Hepatocyte (in vitro differentiated cells): Measurements from ENCODE around the gene CHD1L. TPM values are rescaled to one million over a fixed set of nuclear protein-coding genes. Genes with fewer than 3 reads are reported as not detected.

ENCODE experiments used
- DNase-seq: peaks from one replicate; pipeline ENCODE4 v3.0.0-alpha.2; 2016; ENCODE audit warnings: low spot score
- H2AFZ ChIP-seq: fragments of 200-600 bp; sonication (generic); 2 replicates; pipeline ENCODE4 v1.6.0; 2016; ENCODE audit warnings: antibody characterized with exemption, mild to moderate bottlenecking
- H3K27ac ChIP-seq: fragments of 200-600 bp; sonication (generic); 2 replicates; pipeline ENCODE4 v1.5.1; 2016; ENCODE audit warnings: mild to moderate bottlenecking
- H3K27me3 ChIP-seq: fragments of 200-600 bp; sonication (generic); 2 replicates; pipeline ENCODE4 v1.6.1; 2016
- H3K36me3 ChIP-seq: fragments of 200-600 bp; sonication (generic); replicated peaks from 2 replicates; pipeline ENCODE4 v1.5.1; 2016; ENCODE audit warnings: low read depth; ENCODE audit not compliant: insufficient read depth
- H3K4me1 ChIP-seq: fragments of 200-600 bp; sonication (generic); 2 replicates; pipeline ENCODE4 v1.5.1; 2016; ENCODE audit warnings: mild to moderate bottlenecking, moderate library complexity; ENCODE audit not compliant: insufficient read depth
- H3K4me2 ChIP-seq: fragments of 200-600 bp; sonication (generic); 2 replicates; pipeline ENCODE4 v1.6.0; 2016
- H3K4me3 ChIP-seq: fragments of 200-600 bp; sonication (generic); 2 replicates; pipeline ENCODE4 v1.5.1; 2016; ENCODE audit warnings: mild to moderate bottlenecking
- H3K79me2 ChIP-seq: fragments of 200-600 bp; sonication (generic); 2 replicates; pipeline ENCODE4 v1.6.0; 2017; ENCODE audit warnings: mild to moderate bottlenecking
- H3K9me2 ChIP-seq: fragments of 200-600 bp; sonication (generic); replicated peaks from 2 replicates; pipeline ENCODE4 v1.6.0; 2017; ENCODE audit warnings: mild to moderate bottlenecking; ENCODE audit not compliant: insufficient read depth
- H3K9me3 ChIP-seq: fragments of 200-600 bp; sonication (generic); 2 replicates; pipeline ENCODE4 v1.5.1; 2016; ENCODE audit warnings: low read depth, mild to moderate bottlenecking
- H4K20me1 ChIP-seq: fragments of 200-600 bp; sonication (generic); 2 replicates; pipeline ENCODE4 v1.6.0; 2016; ENCODE audit warnings: mild to moderate bottlenecking; ENCODE audit not compliant: insufficient read depth, poor library complexity, severe bottlenecking
- EZH2 ChIP-seq: fragments of 200-600 bp; sonication (generic); IDR thresholded peaks from 2 replicates; pipeline ENCODE4 v1.6.1; 2016; ENCODE audit warnings: antibody characterized with exemption, mild to moderate bottlenecking, borderline replicate concordance
- EZH2phosphoT487 ChIP-seq: fragments of 200-600 bp; sonication (generic); IDR thresholded peaks from one replicate; pipeline ENCODE4 v1.6.1; 2018; ENCODE audit warnings: antibody characterized with exemption, mild to moderate bottlenecking, low read depth, moderate library complexity; ENCODE audit not compliant: unreplicated experiment, severe bottlenecking
- WGBS: methylation state at CpG from one replicate; pipeline ENCODE4 v1.1.6; 2016; ENCODE audit warnings: low lambda C conversion rate; ENCODE audit errors: missing lambda C conversion rate; 5-methylcytosine and 5-hydroxymethylcytosine counted together
- polyA plus RNA-seq: library from polyadenylated mRNA; unstranded; fragments of >200 nt; fragmentation: Nextera tagmentation; extraction: Ambion mirVana; gene quantifications from 2 replicates; pipeline ENCODE4 v1.2.1, GENCODE V29; 2016
- total RNA-seq: library from RNA; depleted of rRNA; stranded (reverse); fragments of >200 nt; gene quantifications from 2 replicates; pipeline ENCODE4 v1.2.3, GENCODE V29; 2014
- TF ChIP-seq, protein P1 (sequence below): fragments of 200-600 bp; sonication (generic); IDR thresholded peaks from 2 replicates; pipeline ENCODE4 v1.5.1; 2016; ENCODE audit warnings: antibody characterized with exemption, mild to moderate bottlenecking; ENCODE audit not compliant: poor library complexity

Gene CHD1L
- total and polyA plus RNA-seq, 2 experiments from 2014 or later, result 30.0 to 41.6 TPM

DNA sequence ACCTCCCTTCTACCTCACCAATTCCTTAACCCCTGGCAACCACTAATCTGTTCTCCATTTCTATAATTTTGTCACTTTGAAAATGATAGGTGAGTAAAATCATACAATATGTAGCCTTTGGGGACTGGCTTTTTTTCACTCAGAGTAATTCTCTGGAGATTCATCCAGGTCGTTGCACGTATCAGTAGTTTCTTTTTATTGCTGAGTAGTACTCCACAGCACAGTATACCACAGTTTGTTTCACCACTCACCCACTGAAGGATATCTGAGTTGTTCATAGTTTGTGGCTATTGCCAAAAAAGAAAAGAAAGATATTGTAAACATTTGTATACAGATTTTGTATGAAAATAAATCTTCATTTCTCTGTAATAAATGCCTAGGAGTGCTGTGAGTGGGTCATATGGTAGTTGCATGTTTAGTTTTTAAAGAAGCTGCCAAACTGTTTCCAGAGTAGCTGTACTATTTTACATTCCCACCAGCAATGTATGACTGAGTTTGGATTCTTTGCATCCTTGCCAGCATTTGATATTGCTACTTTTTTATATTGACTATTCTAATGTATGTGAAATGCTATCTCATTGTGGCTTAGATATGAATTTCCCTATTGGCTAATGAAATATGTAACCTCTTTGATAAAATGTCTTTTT is 3.7 kb downstream of the CHD1L start:
- Histone ChIP-seq H3K4me3 (no peak overlapping the region), H3K27me3 (no peaks in the 10 kb centered on the region), H3K4me2 (no peak overlapping the region), H3K79me2 (peaks cover 80% of the 10 kb centered on the region), H3K9me3 (no peaks in the 10 kb centered on the region), H3K9me2 (no peaks in the 10 kb centered on the region), H3K36me3 (no peaks in the 10 kb centered on the region), H2AFZ (no peak overlapping the region), H3K27ac (no peak overlapping the region), H3K4me1 (peaks cover 11% of the 10 kb centered on the region), H4K20me1 (peaks cover 5% of the 10 kb centered on the region)
- TF ChIP-seq, protein P1, sequence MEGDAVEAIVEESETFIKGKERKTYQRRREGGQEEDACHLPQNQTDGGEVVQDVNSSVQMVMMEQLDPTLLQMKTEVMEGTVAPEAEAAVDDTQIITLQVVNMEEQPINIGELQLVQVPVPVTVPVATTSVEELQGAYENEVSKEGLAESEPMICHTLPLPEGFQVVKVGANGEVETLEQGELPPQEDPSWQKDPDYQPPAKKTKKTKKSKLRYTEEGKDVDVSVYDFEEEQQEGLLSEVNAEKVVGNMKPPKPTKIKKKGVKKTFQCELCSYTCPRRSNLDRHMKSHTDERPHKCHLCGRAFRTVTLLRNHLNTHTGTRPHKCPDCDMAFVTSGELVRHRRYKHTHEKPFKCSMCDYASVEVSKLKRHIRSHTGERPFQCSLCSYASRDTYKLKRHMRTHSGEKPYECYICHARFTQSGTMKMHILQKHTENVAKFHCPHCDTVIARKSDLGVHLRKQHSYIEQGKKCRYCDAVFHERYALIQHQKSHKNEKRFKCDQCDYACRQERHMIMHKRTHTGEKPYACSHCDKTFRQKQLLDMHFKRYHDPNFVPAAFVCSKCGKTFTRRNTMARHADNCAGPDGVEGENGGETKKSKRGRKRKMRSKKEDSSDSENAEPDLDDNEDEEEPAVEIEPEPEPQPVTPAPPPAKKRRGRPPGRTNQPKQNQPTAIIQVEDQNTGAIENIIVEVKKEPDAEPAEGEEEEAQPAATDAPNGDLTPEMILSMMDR, result no peak
- no peak for TF ChIP-seq EZH2phosphoT487
- no peak for TF ChIP-seq EZH2
- DNase-seq, result no peak
- WGBS, result 80% methylated on average over 2 of the region's 2 CpGs

DNA sequence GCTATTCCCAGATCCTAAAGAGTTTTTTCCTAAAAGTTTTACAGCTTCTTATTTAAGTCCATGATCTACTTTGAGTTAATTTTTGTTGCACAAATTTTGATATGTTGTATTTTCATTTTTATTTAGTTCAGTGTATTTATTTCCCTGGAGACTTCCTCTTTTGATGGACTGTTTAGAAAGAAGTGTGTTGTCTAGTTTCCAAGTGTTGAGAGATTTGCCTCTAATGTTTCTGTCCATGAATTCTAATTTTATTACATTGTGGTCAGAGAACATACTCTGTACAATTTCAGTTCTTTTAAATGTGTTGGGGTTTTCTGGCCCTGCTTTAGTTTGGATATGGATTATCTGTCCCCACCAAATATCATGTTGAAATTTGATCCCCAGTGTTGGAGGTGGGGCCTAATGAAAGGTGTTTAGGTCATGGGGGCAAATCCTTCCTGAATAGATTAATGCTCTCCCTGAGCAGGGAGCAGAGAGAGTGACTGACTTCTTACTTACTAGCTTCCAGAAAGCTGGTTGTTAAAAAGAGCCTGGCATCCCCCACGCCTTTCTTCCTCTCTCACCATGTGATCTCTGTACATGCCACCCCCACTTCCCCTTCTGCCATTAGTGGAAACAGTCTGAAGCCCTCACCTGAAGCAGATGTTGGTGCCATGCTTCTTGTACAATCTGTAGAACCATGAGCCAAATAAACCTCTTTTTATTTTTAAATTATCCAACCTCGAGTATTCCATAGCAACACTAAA is 4.6 kb downstream of the CHD1L start:
- Histone ChIP-seq H3K79me2 (peaks cover 89% of the 10 kb centered on the region), H3K4me1 (peaks cover 8% of the 10 kb centered on the region), H3K9me3 (no peaks in the 10 kb centered on the region), H2AFZ (no peak overlapping the region), H3K4me2 (no peak overlapping the region), H3K36me3 (no peaks in the 10 kb centered on the region), H3K4me3 (no peak overlapping the region), H4K20me1 (peaks cover 5% of the 10 kb centered on the region), H3K9me2 (no peaks in the 10 kb centered on the region), H3K27me3 (no peaks in the 10 kb centered on the region), H3K27ac (no peak overlapping the region)
- TF ChIP-seq, protein P1, result no peak
- no peak for TF ChIP-seq EZH2
- no peak for TF ChIP-seq EZH2phosphoT487
- DNase-seq, result no peak
- 68% methylated on average over 2 of the region's 2 CpGs for WGBS

DNA sequence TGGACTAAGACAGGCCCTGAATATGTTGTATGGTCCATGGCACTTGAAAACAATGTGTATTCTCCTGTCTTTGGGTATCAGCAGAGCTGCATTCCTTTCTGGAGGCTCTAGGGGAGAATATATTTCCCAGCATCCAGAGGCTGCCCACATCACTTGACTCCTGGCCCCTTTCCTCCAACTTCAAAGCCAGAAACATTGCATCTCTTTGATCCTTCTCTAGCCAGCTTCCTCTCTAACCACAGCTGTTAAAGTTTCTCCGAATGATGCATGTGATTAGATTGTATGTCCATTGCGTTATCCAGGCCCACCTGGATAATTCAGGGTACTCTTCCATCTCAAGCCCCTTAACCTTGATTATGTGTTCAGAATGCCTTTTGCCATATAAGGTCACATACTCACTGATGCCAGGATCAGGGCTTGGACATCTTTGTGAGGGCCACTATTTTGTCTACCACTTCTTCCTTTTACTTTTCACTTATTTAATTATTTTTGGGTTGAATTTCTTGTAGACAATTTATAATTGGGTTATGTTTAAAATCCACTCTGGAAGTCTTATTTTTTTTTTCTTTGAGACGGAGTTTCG is 5.3 kb downstream of the CHD1L start:
- Histone ChIP-seq H3K4me2 (no peak overlapping the region), H3K79me2 (peaks cover 96% of the 10 kb centered on the region), H3K27ac (no peak overlapping the region), H3K36me3 (no peaks in the 10 kb centered on the region), H3K4me1 (peaks cover 6% of the 10 kb centered on the region), H3K9me3 (no peaks in the 10 kb centered on the region), H3K9me2 (no peaks in the 10 kb centered on the region), H2AFZ (no peak overlapping the region), H3K27me3 (no peaks in the 10 kb centered on the region), H3K4me3 (no peak overlapping the region), H4K20me1 (peaks cover 5% of the 10 kb centered on the region)
- 92% methylated on average over 4 of the region's 4 CpGs for WGBS
- no peak for DNase-seq
- TF ChIP-seq EZH2phosphoT487 (no peak), EZH2 (no peak)
- TF ChIP-seq, protein P1, result no peak
